Thyroid gland (tissue), 4 donors: ENCODE measurements around the gene CCDC197. TPM values are rescaled to one million over a fixed set of nuclear protein-coding genes. Genes with fewer than 3 reads are reported as not detected.

Experiments used
- DNase-seq, 2 donors: peaks; one replicate each; pipeline ENCODE4 v3.0.0-alpha.2; 2019
- H3K27ac ChIP-seq, 3 donors: fragments of 200-600 bp; sonication (generic); 1 replicate in 2 of 3; 2 replicates in 1 of 3; pipeline ENCODE4 v1.5.1; 2016 to 2019; ENCODE audit warnings: mild to moderate bottlenecking in 1 of 3, moderate library complexity in 1 of 3
- H3K27me3 ChIP-seq: fragments of 200-600 bp; sonication (generic); one replicate; pipeline ENCODE4 v1.5.1; 2019
- H3K36me3 ChIP-seq, 2 donors: fragments of 200-600 bp; sonication (generic); one replicate each; pipeline ENCODE4 v1.5.1; 2016 to 2019
- H3K4me1 ChIP-seq, 2 donors: fragments of 200-600 bp; sonication (generic); one replicate each; pipeline ENCODE4 v1.5.1; 2017 to 2019
- H3K4me3 ChIP-seq, 3 donors: fragments of 200-600 bp; sonication (generic); replicated peaks in 1 of 3; 1 replicate in 2 of 3; 2 replicates in 1 of 3; pipeline ENCODE4 v1.5.1; 2016; ENCODE audit warnings: mild to moderate bottlenecking in 1 of 3
- H3K9me3 ChIP-seq: fragments of 200-600 bp; sonication (generic); one replicate; pipeline ENCODE4 v1.5.1; 2017
- CTCF ChIP-seq, 6 experiments: fragments of 200-600 bp in 3 of 6; fragments of 450-650 bp in 3 of 6; sonication (generic) in 3 of 6; IDR thresholded peaks; one replicate each; pipeline ENCODE4 v1.5.1; 2016 to 2019; ENCODE audit warnings: antibody characterized with exemption in 6 of 6, mild to moderate bottlenecking in 2 of 6, inconsistent platforms in 1 of 6, moderate library complexity in 1 of 6
- POLR2A ChIP-seq, 2 donors: fragments of 450-650 bp; IDR thresholded peaks; one replicate each; pipeline ENCODE4 v1.6.1; 2017; ENCODE audit warnings: antibody characterized with exemption in 2 of 2, mild to moderate bottlenecking in 2 of 2, moderate library complexity in 1 of 2
- WGBS, 2 donors: methylation state at CpG; one replicate each; pipeline ENCODE4 v1.1.5; 2017; 5-methylcytosine and 5-hydroxymethylcytosine counted together
- intact Hi-C: fragments of 100-400 bp; cut with DNase I; formaldehyde crosslinking; loops from one replicate; pipeline ENCODE4 v1.15.1; 2023
- total RNA-seq, 4 donors: library from RNA; depleted of rRNA; stranded (reverse); fragments of >200 nt; gene quantifications; one replicate each; pipeline ENCODE4 v1.2.3, GENCODE V29; 2016

CCDC197 gene
- total RNA-seq, 4 donors from 2014 or later: not detected

- H3K4me1 ChIP-seq: peaks cover 6 to 15% of the 10 kb centered on the region in 2 donors
- H3K9me3 ChIP-seq: no peaks in the 10 kb centered on the region
- H3K36me3 ChIP-seq: no peaks in the 10 kb centered on the region
- H3K27me3 ChIP-seq: no peaks in the 10 kb centered on the region
- no peak overlapping the region for H3K4me3 ChIP-seq
- DNase-seq: no peak
- no peak overlapping the region for H3K27ac ChIP-seq
- intact Hi-C loops: no loop called here
- 74 to 85% methylated on average over 4 of the region's 4 CpGs for WGBS, 2 donors
- TF ChIP-seq CTCF (IDR thresholded peaks at IDR 0.05) (no peak), POLR2A (IDR thresholded peaks at IDR 0.05) (no peak)
Measured at GRCh38 chr14:94029265-94029664, 32.2 kb downstream of the CCDC197 start.

DNA sequence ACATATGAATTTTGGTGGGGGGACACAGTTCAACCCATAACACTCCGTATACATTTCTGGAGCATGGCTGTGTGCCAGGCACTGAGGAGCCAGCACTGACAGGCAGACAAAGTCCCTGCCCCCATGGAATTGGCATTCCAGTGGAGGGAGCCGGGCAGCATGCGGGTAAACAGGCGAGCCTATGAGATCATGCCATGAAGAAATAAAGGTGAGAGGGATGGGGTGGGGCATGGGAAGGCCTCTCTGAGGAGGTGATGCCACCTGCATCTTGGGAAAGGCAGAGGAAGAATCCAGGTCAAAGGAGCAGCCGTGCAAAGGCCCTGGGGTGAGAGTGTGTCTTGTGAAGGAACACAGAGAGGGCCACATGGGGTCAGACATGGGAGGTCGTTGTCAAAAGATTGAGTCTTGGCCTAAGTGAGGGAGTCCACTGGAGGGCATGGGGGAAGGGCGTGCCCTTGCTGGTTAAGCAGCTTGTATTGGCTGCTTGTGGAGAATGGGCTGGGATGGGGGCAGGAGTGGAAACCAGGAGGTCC is 32.6 kb downstream of the CCDC197 start:
- WGBS, 2 donors: 95 to 97% methylated on average over 7 of the region's 7 CpGs
- Histone ChIP-seq H3K27ac (no peak overlapping the region), H3K9me3 (no peaks in the 10 kb centered on the region), H3K36me3 (no peaks in the 10 kb centered on the region), H3K27me3 (no peaks in the 10 kb centered on the region), H3K4me1 (peaks cover 6 to 15% of the 10 kb centered on the region in 2 donors), H3K4me3 (no peak overlapping the region)
- intact Hi-C loops: no loop called here
- no peak for TF ChIP-seq POLR2A (IDR thresholded peaks at IDR 0.05)
- no peak for TF ChIP-seq CTCF (IDR thresholded peaks at IDR 0.05)
- DNase-seq: no peak

- intact Hi-C loops: no loop called here
- TF ChIP-seq POLR2A (IDR thresholded peaks at IDR 0.05): no peak
- no peak for TF ChIP-seq CTCF (IDR thresholded peaks at IDR 0.05)
Measured at GRCh38 chr14:94030571-94030970, 33.5 kb downstream of the CCDC197 start.

GRCh38 chr14:94031161-94031882 is 34.2 kb downstream of the CCDC197 start:
- intact Hi-C loops: no loop called here
- Histone ChIP-seq H3K9me3 (no peaks in the 10 kb centered on the region), H3K4me1 (peaks cover 6 to 14% of the 10 kb centered on the region in 2 donors), H3K27ac (no peak overlapping the region), H3K4me3 (no peak overlapping the region), H3K36me3 (no peaks in the 10 kb centered on the region), H3K27me3 (no peaks in the 10 kb centered on the region)
- 96 to 97% methylated on average over 8 of the region's 8 CpGs for WGBS, 2 donors
- DNase-seq: no peak
- TF ChIP-seq CTCF (IDR thresholded peaks at IDR 0.05) (no peak), POLR2A (IDR thresholded peaks at IDR 0.05) (no peak)

More at GRCh38 chr14:94030571-94030970, 33.5 kb downstream of the CCDC197 start:
- no peak overlapping the region for H3K4me3 ChIP-seq
- 90 to 93% methylated on average over 14 of the region's 14 CpGs for WGBS, 2 donors
- H3K4me1 ChIP-seq: peaks cover 6 to 15% of the 10 kb centered on the region in 2 donors
- no peak overlapping the region for H3K27ac ChIP-seq
- H3K27me3 ChIP-seq: no peaks in the 10 kb centered on the region
- H3K9me3 ChIP-seq: no peaks in the 10 kb centered on the region
- DNase-seq: no peak
- H3K36me3 ChIP-seq: no peaks in the 10 kb centered on the region

- TF ChIP-seq CTCF (IDR thresholded peaks at IDR 0.05): no peak
- no peak for TF ChIP-seq POLR2A (IDR thresholded peaks at IDR 0.05)
- Histone ChIP-seq H3K4me1 (peaks cover 4 to 9% of the 10 kb centered on the region in 2 donors), H3K36me3 (no peaks in the 10 kb centered on the region), H3K4me3 (no peak overlapping the region), H3K27me3 (no peaks in the 10 kb centered on the region), H3K27ac (no peak overlapping the region), H3K9me3 (no peaks in the 10 kb centered on the region)
- DNase-seq: no peak
- WGBS, 2 donors: 89 to 92% methylated on average over 7 of the region's 7 CpGs
- intact Hi-C loops: no loop called here
Measured at GRCh38 chr14:94031883-94032279, 34.8 kb downstream of the CCDC197 start.
